B cell (primary cell): ENCODE results near the gene DOHH. TPM values are rescaled to one million over a fixed set of nuclear protein-coding genes. Genes with fewer than 3 reads are reported as not detected.

Source experiments
- ATAC-seq: fragments of 200-7000 bp; cut with Tn5 transposase; one replicate; pipeline ENCODE4 v1.10.0; 2021; ENCODE audit warnings: low read depth, mild to moderate bottlenecking, moderate number of reproducible peaks, moderate library complexity
- CTCF ChIA-PET: fragments of 350-600 bp; sonication (Branson Sonifier 250); formaldehyde crosslinking; loops from one replicate; lab custom pipeline; 2021; ENCODE audit warnings: antibody characterized with exemption, inconsistent platforms; lab: Charles Lee
- POLR2A ChIA-PET: fragments of 350-600 bp; sonication (Branson Sonifier 250); formaldehyde crosslinking; loops from one replicate; lab custom pipeline; 2021; ENCODE audit warnings: antibody characterized with exemption; lab: Charles Lee
- DNase-seq: peaks from one replicate; pipeline ENCODE4 v3.0.0; 2013
- H2AFZ ChIP-seq: 2 replicates; pipeline ENCODE4 v1.6.1; 2012; ENCODE audit warnings: mild to moderate bottlenecking, low read depth, low read length; ENCODE audit not compliant: insufficient read depth, poor library complexity, severe bottlenecking
- H3K27ac ChIP-seq, 2 donors: 1 replicate in 1 of 2; 2 replicates in 1 of 2; pipeline ENCODE4 v1.5.1; 2012 to 2013; ENCODE audit warnings: low read length in 2 of 2, mild to moderate bottlenecking in 2 of 2, moderate library complexity in 1 of 2
- H3K27me3 ChIP-seq, 4 experiments: fragments of 200-600 bp in 1 of 4; sonication (generic) in 1 of 4; replicated peaks in 1 of 4; 1 replicate in 2 of 4; 2 replicates in 2 of 4; pipeline versions ENCODE4 v1.6.1 to v1.7.0; 2013 to 2016; ENCODE audit warnings: low read length in 3 of 4, mild to moderate bottlenecking in 2 of 4, mixed read lengths in 1 of 4, moderate library complexity in 1 of 4; ENCODE audit not compliant: insufficient read depth in 4 of 4, control insufficient read depth in 3 of 4; ENCODE audit errors: control extremely low read depth in 1 of 4
- H3K36me3 ChIP-seq, 2 experiments: replicated peaks in 1 of 2; 1 replicate in 1 of 2; 2 replicates in 1 of 2; pipeline versions ENCODE4 v1.6.1 to v1.7.1; 2013; ENCODE audit warnings: low read length in 1 of 2; ENCODE audit not compliant: insufficient read depth in 2 of 2, control insufficient read depth in 1 of 2; ENCODE audit errors: control extremely low read depth in 1 of 2, extremely low read depth in 1 of 2
- H3K4me1 ChIP-seq, 2 donors: fragments of 200-600 bp in 1 of 2; sonication (generic) in 1 of 2; 1 replicate in 1 of 2; 2 replicates in 1 of 2; pipeline versions ENCODE4 v1.5.1 to v1.6.1; 2013 to 2017; ENCODE audit warnings: low read length in 2 of 2; ENCODE audit not compliant: control insufficient read depth in 2 of 2, insufficient read depth in 2 of 2
- H3K4me2 ChIP-seq: replicated peaks from 2 replicates; pipeline ENCODE3; 2012; ENCODE audit warnings: mild to moderate bottlenecking, low read depth, low read length; ENCODE audit not compliant: poor library complexity, severe bottlenecking
- H3K4me3 ChIP-seq, 5 experiments: fragments of 200-600 bp in 1 of 5; sonication (generic) in 1 of 5; 1 replicate in 3 of 5; 2 replicates in 2 of 5; pipeline versions ENCODE4 v1.5.1 to v1.7.0; 2011 to 2016; ENCODE audit warnings: low read length in 4 of 5, mild to moderate bottlenecking in 4 of 5, low read depth in 2 of 5, control low read depth in 1 of 5, moderate library complexity in 1 of 5; ENCODE audit not compliant: insufficient read depth in 1 of 5; ENCODE audit errors: control extremely low read depth in 1 of 5, extremely low read depth in 1 of 5
- H3K79me2 ChIP-seq: fragments of 200-600 bp; sonication (generic); one replicate; pipeline ENCODE4 v1.6.0; 2016; ENCODE audit warnings: low read length; ENCODE audit not compliant: control insufficient read depth, insufficient read depth
- H3K9ac ChIP-seq: fragments of 200-600 bp; sonication (generic); 2 replicates; pipeline ENCODE4 v1.6.1; 2017; ENCODE audit warnings: mild to moderate bottlenecking, low read length, moderate library complexity
- H3K9me3 ChIP-seq, 3 donors: one replicate each; pipeline versions ENCODE4 v1.6.1 to v1.7.1; 2013; ENCODE audit warnings: low read length in 2 of 3; ENCODE audit not compliant: control insufficient read depth in 2 of 3, insufficient read depth in 1 of 3; ENCODE audit errors: control extremely low read depth in 1 of 3
- H4K20me1 ChIP-seq: 2 replicates; pipeline ENCODE4 v1.6.0; 2012; ENCODE audit warnings: mild to moderate bottlenecking, low read length; ENCODE audit not compliant: insufficient read depth, control insufficient read depth, poor library complexity, severe bottlenecking
- H3K27ac Mint-ChIP-seq: one replicate; pipeline ENCODE4 v1.8.0; 2021; ENCODE audit warnings: mixed read lengths
- H3K27me3 Mint-ChIP-seq: one replicate; pipeline ENCODE4 v1.8.0; 2021; ENCODE audit warnings: mixed read lengths
- H3K4me1 Mint-ChIP-seq: one replicate; pipeline ENCODE4 v1.8.0; 2021; ENCODE audit warnings: mixed read lengths
- H3K4me3 Mint-ChIP-seq: one replicate; pipeline ENCODE4 v1.8.0; 2021; ENCODE audit warnings: mixed read lengths
- H3K9me3 Mint-ChIP-seq: one replicate; pipeline ENCODE4 v1.8.0; 2022; ENCODE audit warnings: mixed read lengths; ENCODE audit not compliant: insufficient read depth
- CTCF ChIP-seq: fragments of 200-600 bp; IDR thresholded peaks from one replicate; pipeline ENCODE4 v1.8.0; 2022; ENCODE audit warnings: antibody characterized with exemption, mild to moderate bottlenecking
- EZH2 ChIP-seq: IDR thresholded peaks from 2 replicates; pipeline ENCODE4 v1.6.1; 2012; ENCODE audit warnings: borderline replicate concordance, low read depth, mild to moderate bottlenecking, moderate library complexity, low read length; ENCODE audit not compliant: insufficient read depth, poor library complexity, severe bottlenecking
- WGBS: methylation state at CpG from one replicate; pipeline ENCODE4 v1.1.5; 2013; ENCODE audit warnings: missing lambda C conversion rate; ENCODE audit not compliant: insufficient coverage; 5-methylcytosine and 5-hydroxymethylcytosine counted together
- intact Hi-C: fragments of 100-400 bp; cut with micrococcal nuclease; formaldehyde crosslinking; loops from one replicate; pipeline ENCODE4 v1.10.0; 2022
- polyA plus RNA-seq: library from polyadenylated mRNA; depleted of rRNA; stranded (reverse); fragments of >200 nt; gene quantifications from 2 replicates; pipeline ENCODE4 v1.2.3, GENCODE V29; 2012
- total RNA-seq, 2 donors: library from RNA; stranded (reverse); fragments of 120-200 nt in 1 of 2; gene quantifications; 1 replicate in 1 of 2; 2 replicates in 1 of 2; pipeline versions ENCODE4 v1.2.3 to v1.2.4, GENCODE V29; 2013 to 2022

Gene DOHH
- total and polyA plus RNA-seq, 2 donors (not counting 1 experiment from before 2014, with no cell fraction given), result 6.6 to 8.6 TPM

GRCh38 chr19:3443840-3444694, 56.4 kb downstream of the DOHH start:
- no peak overlapping the region for H3K4me3 ChIP-seq
- no peak overlapping the region for H3K4me2 ChIP-seq
- H3K27ac ChIP-seq, result no peak overlapping the region
- H4K20me1 ChIP-seq, result peaks cover 28% of the 10 kb centered on the region
- Mint-ChIP-seq H3K4me3 (no peak overlapping the region), H3K27ac (no peak overlapping the region), H3K27me3 (no peaks in the 10 kb centered on the region), H3K4me1 (peaks cover 1% of the 10 kb centered on the region), H3K9me3 (no peaks in the 10 kb centered on the region)
- H2AFZ ChIP-seq, result no peak overlapping the region
- no peak overlapping the region for H3K9ac ChIP-seq
- no peak for DNase-seq
- peaks cover 21% of the 10 kb centered on the region for H3K79me2 ChIP-seq
- no peak for ATAC-seq
- ChIA-PET CTCF (interaction anchor here (1.5 to 2.3 kb wide), 2 partner anchors 15 to 41 kb away, joined by 5 to 7 read pairs; no protein-coding TSS in a partner anchor), POLR2A (no interaction called here)
- H3K9me3 ChIP-seq, result no peaks in the 10 kb centered on the region
- no peaks in the 10 kb centered on the region for H3K27me3 ChIP-seq
- no peaks in the 10 kb centered on the region for H3K4me1 ChIP-seq
- intact Hi-C loops, result no loop called here
- H3K36me3 ChIP-seq, result peaks cover 0 to 5% of the 10 kb centered on the region in 2 experiments
- no peak for TF ChIP-seq CTCF
- TF ChIP-seq EZH2, result no peak
- WGBS, result 47% methylated on average over 28 of the region's 33 CpGs

DNA sequence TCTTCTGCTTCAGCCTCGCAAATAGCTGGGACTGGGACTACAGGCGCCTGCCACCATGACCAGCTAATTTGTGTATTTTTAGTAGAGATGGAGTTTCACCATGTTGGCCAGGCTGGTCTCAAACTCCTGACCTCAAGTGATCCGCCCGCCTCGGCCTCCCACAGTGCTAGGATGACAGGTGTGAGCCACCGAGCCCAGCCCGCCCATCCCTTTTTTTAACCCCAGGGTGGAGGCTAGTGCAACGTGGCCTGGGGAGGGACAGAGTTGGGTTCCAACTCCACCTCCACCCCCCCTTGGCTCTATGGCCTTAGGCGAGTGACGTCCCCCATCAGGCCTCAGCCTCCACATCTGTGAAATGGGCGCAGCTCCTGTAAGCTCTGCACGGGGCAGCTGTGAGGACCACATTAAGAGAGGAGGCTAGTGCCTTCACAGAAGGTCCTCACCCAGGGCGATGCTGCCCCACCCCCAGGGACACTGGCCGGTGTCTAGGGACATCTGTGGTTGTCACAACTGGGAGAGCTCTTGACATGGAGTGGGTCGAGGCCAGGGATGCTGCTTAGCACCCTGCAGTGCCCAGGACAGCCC, 57.9 kb downstream of the DOHH start:
- ATAC-seq (no peak), DNase-seq (no peak)
- no peak overlapping the region for H3K4me3 Mint-ChIP-seq
- H4K20me1 ChIP-seq, result peaks cover 28% of the 10 kb centered on the region
- TF ChIP-seq EZH2, result no peak
- no peak for TF ChIP-seq CTCF
- no peaks in the 10 kb centered on the region for H3K9me3 Mint-ChIP-seq
- H3K79me2 ChIP-seq, result peaks cover 21% of the 10 kb centered on the region
- 87% methylated on average over 11 of the region's 15 CpGs for WGBS
- ChIA-PET CTCF (interaction anchor here (0.7 to 1.5 kb wide), 6 partner anchors 13 to 473 kb away, joined by 3 to 6 read pairs (median 4); no protein-coding TSS in a partner anchor), POLR2A (no interaction called here)
- H3K27ac ChIP-seq, result no peak overlapping the region
- no peak overlapping the region for H3K9ac ChIP-seq
- intact Hi-C loops, result no loop called here
- no peak overlapping the region for H3K4me3 ChIP-seq
- H3K36me3 ChIP-seq, result no peaks in the 10 kb centered on the region
- no peak overlapping the region for H3K4me2 ChIP-seq
- no peak overlapping the region for H3K27ac Mint-ChIP-seq
- H3K27me3 ChIP-seq, result no peaks in the 10 kb centered on the region
- H3K9me3 ChIP-seq, result no peaks in the 10 kb centered on the region
- H2AFZ ChIP-seq, result no peak overlapping the region
- peaks cover 1% of the 10 kb centered on the region for H3K4me1 Mint-ChIP-seq
- H3K27me3 Mint-ChIP-seq, result no peaks in the 10 kb centered on the region
- H3K4me1 ChIP-seq, result no peaks in the 10 kb centered on the region
